ENCODE results near the gene DOK3.

DOK3 gene

GRCh38 chr5:177509381-177509951 lies at the start of gene DOK3:
DOK3 (minus strand) TSS chr5:177509826; CDS start chr5:177509540, 286 bp downstream.
- DNase-seq (ENCODE audit: low read depth in 2 of 2) = no peak

- no peak for DNase-seq (ENCODE audit: low read depth in 2 of 2)
Measured at GRCh38 chr5:177557796-177558195, 48.2 kb upstream of the DOK3 start.

- no peak for DNase-seq (ENCODE audit: low read depth in 2 of 2)
Measured at GRCh38 chr5:177557041-177557647, 47.5 kb upstream of the DOK3 start.

GRCh38 chr5:177555665-177556064 lies 46.0 kb upstream of the DOK3 start:
- no peak for DNase-seq (ENCODE audit: low read depth in 2 of 2)

GRCh38 chr5:177555228-177555627 lies 45.6 kb upstream of the DOK3 start:
- no peak for DNase-seq (ENCODE audit: low read depth in 2 of 2)

- peak; percentile 86 to 89 for DNase-seq (ENCODE audit: low read depth in 2 of 2)
Measured at GRCh38 chr5:177554474-177555111, 45.0 kb upstream of the DOK3 start, which contains the start of gene FAM193B. FAM193B (minus strand) TSS chr5:177554563; CDS start chr5:177554458, 105 bp downstream.

GRCh38 chr5:177553671-177554429 lies 44.2 kb upstream of the DOK3 start:
- peak; percentile 7 for DNase-seq (ENCODE audit: low read depth in 2 of 2)

- no peak for DNase-seq (ENCODE audit: low read depth in 2 of 2)
Measured at GRCh38 chr5:177552839-177553455, 43.3 kb upstream of the DOK3 start.

- DNase-seq (ENCODE audit: low read depth in 2 of 2) = no peak
Measured at GRCh38 chr5:177550122-177550521, 40.5 kb upstream of the DOK3 start.

GRCh38 chr5:177548495-177548894 lies 38.9 kb upstream of the DOK3 start:
- DNase-seq (ENCODE audit: low read depth in 2 of 2) = no peak

- no peak for DNase-seq (ENCODE audit: low read depth in 2 of 2)
Measured at GRCh38 chr5:177547736-177548135, 38.1 kb upstream of the DOK3 start.

GRCh38 chr5:177546258-177546741 lies 36.7 kb upstream of the DOK3 start:
- no peak for DNase-seq (ENCODE audit: low read depth in 2 of 2)

- DNase-seq (ENCODE audit: low read depth in 2 of 2) = no peak
Measured at GRCh38 chr5:177545487-177546257, 36.0 kb upstream of the DOK3 start.

- no peak for DNase-seq (ENCODE audit: low read depth in 2 of 2)
Measured at GRCh38 chr5:177542816-177543465, 33.3 kb upstream of the DOK3 start.

GRCh38 chr5:177540438-177540837 lies 30.8 kb upstream of the DOK3 start:
- DNase-seq (ENCODE audit: low read depth in 2 of 2) = no peak

GRCh38 chr5:177539411-177539810 lies 29.8 kb upstream of the DOK3 start:
- no peak for DNase-seq (ENCODE audit: low read depth in 2 of 2)

GRCh38 chr5:177538876-177539275 lies 29.2 kb upstream of the DOK3 start:
- DNase-seq (ENCODE audit: low read depth in 2 of 2) = no peak

GRCh38 chr5:177537389-177538361 lies 28.0 kb upstream of the DOK3 start:
- DNase-seq (ENCODE audit: low read depth in 2 of 2) = no peak

- DNase-seq (ENCODE audit: low read depth in 2 of 2) = no peak
Measured at GRCh38 chr5:177536386-177536785, 26.8 kb upstream of the DOK3 start.

Data from stimulated activated CD8-positive, alpha-beta memory T cell treated with anti-CD3 and anti-CD28 coated beads, Interleukin-15, amount 100 ng/mL, for 4 hours (primary cell).